GM23338 (cell line): ENCODE results near the gene TNFSF4. TPM values are rescaled to one million over a fixed set of nuclear protein-coding genes. Genes with fewer than 3 reads are reported as not detected.

Experiments used
- ATAC-seq: fragments of 200-7000 bp; cut with Tn5 transposase; 3 replicates; pipeline ENCODE4 v1.9.1; 2020
- DNase-seq: peaks from one replicate; pipeline ENCODE4 v3.0.0-alpha.2; 2015; ENCODE audit warnings: low spot score
- H2AFZ ChIP-seq: fragments of 200-600 bp; sonication (generic); 2 replicates; pipeline ENCODE4 v1.8.0; 2016; ENCODE audit warnings: antibody characterized with exemption, mild to moderate bottlenecking, moderate library complexity
- H3F3A ChIP-seq: fragments of 200-600 bp; sonication (generic); replicated peaks from 2 replicates; pipeline ENCODE4 v1.8.0; 2017; ENCODE audit warnings: antibody characterized with exemption, mixed run types, low read depth
- H3K27ac ChIP-seq: fragments of 200-600 bp; sonication (generic); 2 replicates; pipeline ENCODE4 v1.6.1; 2016; ENCODE audit warnings: low read depth
- H3K27me3 ChIP-seq: fragments of 200-600 bp; sonication (generic); 2 replicates; pipeline ENCODE4 v1.8.0; 2016; ENCODE audit warnings: mild to moderate bottlenecking, mixed run types, moderate library complexity; ENCODE audit not compliant: insufficient read depth
- H3K36me3 ChIP-seq: fragments of 200-600 bp; sonication (generic); 2 replicates; pipeline ENCODE4 v1.8.0; 2016; ENCODE audit warnings: mild to moderate bottlenecking; ENCODE audit not compliant: insufficient read depth
- H3K4me1 ChIP-seq: fragments of 200-600 bp; sonication (generic); 2 replicates; pipeline ENCODE4 v1.8.0; 2016; ENCODE audit warnings: mild to moderate bottlenecking, moderate library complexity; ENCODE audit not compliant: insufficient read depth
- H3K4me2 ChIP-seq: fragments of 200-600 bp; sonication (generic); 2 replicates; pipeline ENCODE4 v1.7.1; 2017; ENCODE audit warnings: mixed run types
- H3K4me3 ChIP-seq: fragments of 200-600 bp; sonication (generic); 2 replicates; pipeline ENCODE4 v1.6.1; 2016; ENCODE audit warnings: mixed run types
- H3K79me2 ChIP-seq: fragments of 200-600 bp; sonication (generic); replicated peaks from 2 replicates; pipeline ENCODE4 v1.8.0; 2017; ENCODE audit warnings: mild to moderate bottlenecking; ENCODE audit not compliant: insufficient read depth
- H3K9me2 ChIP-seq: fragments of 200-600 bp; sonication (generic); 2 replicates; pipeline ENCODE4 v1.8.0; 2017; ENCODE audit not compliant: insufficient read depth
- H4K20me1 ChIP-seq: fragments of 200-600 bp; sonication (generic); replicated peaks from 2 replicates; pipeline ENCODE4 v1.8.0; 2017; ENCODE audit warnings: mild to moderate bottlenecking; ENCODE audit not compliant: insufficient read depth
- H3K27ac Mint-ChIP-seq: 2 replicates; pipeline ENCODE4 v1.8.0; 2020; ENCODE audit warnings: inconsistent platforms, mild to moderate bottlenecking, moderate library complexity, mixed read lengths
- H3K27me3 Mint-ChIP-seq: 3 replicates; pipeline ENCODE4 v1.8.0; 2022; ENCODE audit warnings: low read depth, mild to moderate bottlenecking, moderate library complexity, mixed read lengths, inconsistent platforms; ENCODE audit not compliant: insufficient read depth, poor library complexity
- H3K36me3 Mint-ChIP-seq: 3 replicates; pipeline ENCODE4 v1.8.0; 2021; ENCODE audit warnings: low read depth, mild to moderate bottlenecking, inconsistent platforms, moderate library complexity, mixed read lengths
- H3K4me1 Mint-ChIP-seq: 3 replicates; pipeline ENCODE4 v1.8.0; 2020; ENCODE audit warnings: mild to moderate bottlenecking, inconsistent platforms, mixed read lengths
- H3K4me3 Mint-ChIP-seq: 3 replicates; pipeline ENCODE4 v1.8.0; 2021; ENCODE audit warnings: moderate library complexity, mild to moderate bottlenecking, inconsistent platforms, mixed read lengths
- H3K9me3 Mint-ChIP-seq: 3 replicates; pipeline ENCODE4 v1.8.0; 2020; ENCODE audit warnings: moderate library complexity, mild to moderate bottlenecking, inconsistent platforms, mixed read lengths
- NANOG ChIP-seq: IDR thresholded peaks from 2 replicates; pipeline ENCODE4 v1.6.1; 2016; ENCODE audit warnings: antibody characterized with exemption, borderline replicate concordance
- ZNF331 ChIP-seq: fragments of 250-450 bp; sonication (Bioruptor Pico); IDR thresholded peaks from 2 replicates; pipeline ENCODE4 v1.5.0; 2020; ENCODE audit warnings: low read depth, mild to moderate bottlenecking, moderate library complexity
- ZNF462 ChIP-seq: fragments of 250-450 bp; sonication (Bioruptor Pico); IDR thresholded peaks from 2 replicates; pipeline ENCODE4 v1.5.0; 2020; ENCODE audit warnings: mild to moderate bottlenecking, moderate library complexity
- polyA plus RNA-seq: library from polyadenylated mRNA; unstranded; fragments of >200 nt; fragmentation: Nextera tagmentation; extraction: Ambion mirVana; gene quantifications from 2 replicates; pipeline ENCODE4 v1.2.1, GENCODE V29; 2016
- total RNA-seq: library from RNA; depleted of rRNA; stranded (reverse); fragments of >200 nt; shearing (Covaris generic); gene quantifications from 2 replicates; pipeline ENCODE4 v1.2.3, GENCODE V29; 2014

TNFSF4 gene
- total and polyA plus RNA-seq, 2 experiments from 2014 or later, result 0.55 to 1.5 TPM

GRCh38 chr1:173168941-173169340, 38.2 kb downstream of the TNFSF4 start:
- peaks cover 7% of the 10 kb centered on the region; the same call in 1 of the 2 replicates for H3K36me3 ChIP-seq
- H3K27ac ChIP-seq, result no peak overlapping the region
- Mint-ChIP-seq H3K27me3 (peaks cover 10% of the 10 kb centered on the region), H3K27ac (no peak overlapping the region), H3K9me3 (peaks cover 24% of the 10 kb centered on the region), H3K4me1 (peaks cover 6% of the 10 kb centered on the region), H3K4me3 (no peak overlapping the region), H3K36me3 (peaks cover 13% of the 10 kb centered on the region)
- no peaks in the 10 kb centered on the region for H3K79me2 ChIP-seq
- peaks cover 28% of the 10 kb centered on the region for H3K27me3 ChIP-seq
- H3K4me1 ChIP-seq, result no peaks in the 10 kb centered on the region
- DNase-seq (no peak), ATAC-seq (no peak)
- no peaks in the 10 kb centered on the region; the same call in 1 of the 2 replicates for H3K9me2 ChIP-seq
- no peaks in the 10 kb centered on the region for H4K20me1 ChIP-seq
- H3K4me3 ChIP-seq, result no peak overlapping the region
- no peak overlapping the region for H2AFZ ChIP-seq
- no peak for TF ChIP-seq ZNF331
- H3F3A ChIP-seq, result no peaks in the 10 kb centered on the region
- H3K4me2 ChIP-seq, result no peak overlapping the region

DNA sequence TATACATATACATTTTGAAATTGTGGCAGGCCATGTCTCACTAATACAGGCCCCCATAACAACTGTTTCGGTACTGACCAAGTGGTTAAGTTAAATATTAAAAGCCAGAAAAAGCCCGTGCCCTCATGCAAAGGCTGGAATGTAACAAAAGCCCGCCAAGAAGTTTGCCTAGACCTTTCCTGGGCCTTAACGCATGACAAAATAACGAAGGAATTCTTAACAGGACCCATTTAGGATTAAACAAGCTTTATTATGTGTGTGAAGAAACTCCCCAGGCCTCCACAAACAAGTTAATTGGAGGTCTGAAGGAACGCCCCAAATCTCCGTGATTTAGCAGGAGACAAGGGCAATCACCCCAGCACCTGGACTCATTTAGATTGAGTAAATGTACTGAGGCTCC, 42.4 kb downstream of the TNFSF4 start:
- Mint-ChIP-seq H3K36me3 (no peaks in the 10 kb centered on the region), H3K27me3 (peaks cover 10% of the 10 kb centered on the region), H3K4me3 (no peak overlapping the region), H3K27ac (no peak overlapping the region), H3K9me3 (no peaks in the 10 kb centered on the region; the same call in 2 of the 3 replicates), H3K4me1 (peaks cover 6% of the 10 kb centered on the region)
- Histone ChIP-seq H3F3A (no peaks in the 10 kb centered on the region), H3K4me2 (peak overlapping the region; percentile 34; the same call in 1 of the 2 replicates), H3K36me3 (no peaks in the 10 kb centered on the region), H3K4me1 (no peaks in the 10 kb centered on the region), H3K27me3 (peaks cover 46% of the 10 kb centered on the region), H3K79me2 (no peaks in the 10 kb centered on the region), H3K9me2 (no peaks in the 10 kb centered on the region), H3K4me3 (no peak overlapping the region), H4K20me1 (no peaks in the 10 kb centered on the region), H2AFZ (no peak overlapping the region), H3K27ac (no peak overlapping the region)
- ATAC-seq (peak; percentile 55), DNase-seq (peak; percentile 64)
- TF ChIP-seq NANOG (peak; percentile 70), ZNF462 (CRISPR knock-in tag) (no peak)
